Measurements from ENCODE around the gene STIM1.

STIM1 gene

GRCh38 chr11:4060182-4060923 is 204.9 kb downstream of the STIM1 start:
- H3K4me3 ChIP-seq (ENCODE audit: low read depth, low read length): no peak overlapping the region

GRCh38 chr11:4061700-4062099 is 206.2 kb downstream of the STIM1 start:
- H3K4me3 ChIP-seq (ENCODE audit: low read depth, low read length): no peak overlapping the region

- no peak overlapping the region for H3K4me3 ChIP-seq (ENCODE audit: low read depth, low read length)
Observed at GRCh38 chr11:4063348-4063747, 207.9 kb downstream of the STIM1 start.

GRCh38 chr11:4064278-4064955 is 209.0 kb downstream of the STIM1 start:
- H3K4me3 ChIP-seq (ENCODE audit: low read depth, low read length): no peak overlapping the region

GRCh38 chr11:4065086-4065485 is 209.6 kb downstream of the STIM1 start:
- H3K4me3 ChIP-seq (ENCODE audit: low read depth, low read length): no peak overlapping the region

GRCh38 chr11:4065601-4066377 is 210.3 kb downstream of the STIM1 start:
- no peak overlapping the region for H3K4me3 ChIP-seq (ENCODE audit: low read depth, low read length)

- H3K4me3 ChIP-seq (ENCODE audit: low read depth, low read length): no peak overlapping the region
Observed at GRCh38 chr11:4066910-4067309, 211.4 kb downstream of the STIM1 start.

- H3K4me3 ChIP-seq (ENCODE audit: low read depth, low read length): no peak overlapping the region
Observed at GRCh38 chr11:4068962-4069361, 213.5 kb downstream of the STIM1 start.

- no peak overlapping the region for H3K4me3 ChIP-seq (ENCODE audit: low read depth, low read length)
Observed at GRCh38 chr11:4071325-4071724, 215.9 kb downstream of the STIM1 start.

- H3K4me3 ChIP-seq (ENCODE audit: low read depth, low read length): no peak overlapping the region
Observed at GRCh38 chr11:4071914-4072313, 216.4 kb downstream of the STIM1 start.

- H3K4me3 ChIP-seq (ENCODE audit: low read depth, low read length): no peak overlapping the region
Observed at GRCh38 chr11:4072668-4073285, 217.3 kb downstream of the STIM1 start.

- H3K4me3 ChIP-seq (ENCODE audit: low read depth, low read length): no peak overlapping the region
Observed at GRCh38 chr11:4074266-4074665, 218.8 kb downstream of the STIM1 start.

GRCh38 chr11:4076774-4077173 is 221.3 kb downstream of the STIM1 start:
- no peak overlapping the region for H3K4me3 ChIP-seq (ENCODE audit: low read depth, low read length)

GRCh38 chr11:4083198-4083597 is 227.7 kb downstream of the STIM1 start:
- no peak overlapping the region for H3K4me3 ChIP-seq (ENCODE audit: low read depth, low read length)

GRCh38 chr11:4084406-4085125 is 229.1 kb downstream of the STIM1 start:
- no peak overlapping the region for H3K4me3 ChIP-seq (ENCODE audit: low read depth, low read length)

- no peak overlapping the region for H3K4me3 ChIP-seq (ENCODE audit: low read depth, low read length)
Observed at GRCh38 chr11:4085575-4085974, 230.1 kb downstream of the STIM1 start.

- no peak overlapping the region for H3K4me3 ChIP-seq (ENCODE audit: low read depth, low read length)
Observed at GRCh38 chr11:4086575-4087353, 231.3 kb downstream of the STIM1 start.

- H3K4me3 ChIP-seq (ENCODE audit: low read depth, low read length): no peak overlapping the region
Observed at GRCh38 chr11:4087551-4087950, 232.1 kb downstream of the STIM1 start.

GRCh38 chr11:4090258-4090657 is 234.8 kb downstream of the STIM1 start:
- H3K4me3 ChIP-seq (ENCODE audit: low read depth, low read length): no peak overlapping the region

- no peak overlapping the region for H3K4me3 ChIP-seq (ENCODE audit: low read depth, low read length)
Observed at GRCh38 chr11:4092026-4092425, 236.6 kb downstream of the STIM1 start.
